ENCODE results near the gene ZNF618. TPM values are rescaled to one million over a fixed set of nuclear protein-coding genes. Genes with fewer than 3 reads are reported as not detected.

The ZNF618 gene
- total RNA-seq, 1 donor from 2014 or later: 10.2 TPM

- H3K36me3 ChIP-seq: no peaks in the 10 kb centered on the region
- no peak for TF ChIP-seq CTCF (IDR thresholded peaks at IDR 0.05)
- intact Hi-C loops (cut with DNase I): no loop called here
- H3K9me3 ChIP-seq: no peaks in the 10 kb centered on the region
- ATAC-seq: no peak
- no peak for DNase-seq
- H3K4me3 ChIP-seq: no peak overlapping the region
- H3K4me1 ChIP-seq: peaks cover 16% of the 10 kb centered on the region
- no peak overlapping the region for H3K27ac ChIP-seq
- no peaks in the 10 kb centered on the region for H3K27me3 ChIP-seq (ENCODE audit: low read depth)
Observed at GRCh38 chr9:113915817-113916434, 39.8 kb downstream of the ZNF618 start.

GRCh38 chr9:113916931-113917330 lies 40.8 kb downstream of the ZNF618 start:
- no peak for TF ChIP-seq CTCF (IDR thresholded peaks at IDR 0.05)
- H3K9me3 ChIP-seq: no peaks in the 10 kb centered on the region
- DNase-seq: no peak
- no peak for ATAC-seq
- H3K36me3 ChIP-seq: no peaks in the 10 kb centered on the region
- H3K4me3 ChIP-seq: no peak overlapping the region
- intact Hi-C loops (cut with DNase I): no loop called here
- H3K27me3 ChIP-seq (ENCODE audit: low read depth): no peaks in the 10 kb centered on the region
- H3K4me1 ChIP-seq: peaks cover 16% of the 10 kb centered on the region
- H3K27ac ChIP-seq: no peak overlapping the region

GRCh38 chr9:113918697-113919350 lies 42.7 kb downstream of the ZNF618 start:
- no peak overlapping the region for H3K27ac ChIP-seq
- no peaks in the 10 kb centered on the region for H3K9me3 ChIP-seq
- H3K27me3 ChIP-seq (ENCODE audit: low read depth): no peaks in the 10 kb centered on the region
- TF ChIP-seq CTCF (IDR thresholded peaks at IDR 0.05): no peak
- intact Hi-C loops (cut with DNase I): no loop called here
- peaks cover 6% of the 10 kb centered on the region for H3K4me1 ChIP-seq
- H3K36me3 ChIP-seq: no peaks in the 10 kb centered on the region
- no peak for DNase-seq
- no peak for ATAC-seq
- H3K4me3 ChIP-seq: no peak overlapping the region

- H3K9me3 ChIP-seq: no peaks in the 10 kb centered on the region
- H3K27me3 ChIP-seq (ENCODE audit: low read depth): no peaks in the 10 kb centered on the region
- ATAC-seq: no peak
- no peak for DNase-seq
- no peaks in the 10 kb centered on the region for H3K36me3 ChIP-seq
- no peak overlapping the region for H3K27ac ChIP-seq
- H3K4me1 ChIP-seq: peaks cover under 1% of the 10 kb centered on the region
- no peak for TF ChIP-seq CTCF (IDR thresholded peaks at IDR 0.05)
- intact Hi-C loops (cut with DNase I): no loop called here
- H3K4me3 ChIP-seq: no peak overlapping the region
Observed at GRCh38 chr9:113919382-113919781, 43.3 kb downstream of the ZNF618 start.

GRCh38 chr9:113919871-113920270 lies 43.8 kb downstream of the ZNF618 start:
- intact Hi-C loops (cut with DNase I): no loop called here
- ATAC-seq (no peak), DNase-seq (no peak)
- no peaks in the 10 kb centered on the region for H3K36me3 ChIP-seq
- H3K4me1 ChIP-seq: no peaks in the 10 kb centered on the region
- H3K27me3 ChIP-seq (ENCODE audit: low read depth): no peaks in the 10 kb centered on the region
- no peak for TF ChIP-seq CTCF (IDR thresholded peaks at IDR 0.05)
- H3K4me3 ChIP-seq: no peak overlapping the region
- H3K9me3 ChIP-seq: no peaks in the 10 kb centered on the region
- H3K27ac ChIP-seq: no peak overlapping the region

Data from lower lobe of right lung (tissue), 2 donors.